Measurements from ENCODE around the gene VPS51. TPM values are rescaled to one million over a fixed set of nuclear protein-coding genes. Genes with fewer than 3 reads are reported as not detected.
"Not testable (repeated sequence)": the region's sequence is repeated elsewhere in the genome, so short reads cannot be mapped to it uniquely, and the experiment has no call there.

The VPS51 gene
- polyA plus RNA-seq, 3 donors: 37.2 to 77.3 (median 39.4) TPM

DNA sequence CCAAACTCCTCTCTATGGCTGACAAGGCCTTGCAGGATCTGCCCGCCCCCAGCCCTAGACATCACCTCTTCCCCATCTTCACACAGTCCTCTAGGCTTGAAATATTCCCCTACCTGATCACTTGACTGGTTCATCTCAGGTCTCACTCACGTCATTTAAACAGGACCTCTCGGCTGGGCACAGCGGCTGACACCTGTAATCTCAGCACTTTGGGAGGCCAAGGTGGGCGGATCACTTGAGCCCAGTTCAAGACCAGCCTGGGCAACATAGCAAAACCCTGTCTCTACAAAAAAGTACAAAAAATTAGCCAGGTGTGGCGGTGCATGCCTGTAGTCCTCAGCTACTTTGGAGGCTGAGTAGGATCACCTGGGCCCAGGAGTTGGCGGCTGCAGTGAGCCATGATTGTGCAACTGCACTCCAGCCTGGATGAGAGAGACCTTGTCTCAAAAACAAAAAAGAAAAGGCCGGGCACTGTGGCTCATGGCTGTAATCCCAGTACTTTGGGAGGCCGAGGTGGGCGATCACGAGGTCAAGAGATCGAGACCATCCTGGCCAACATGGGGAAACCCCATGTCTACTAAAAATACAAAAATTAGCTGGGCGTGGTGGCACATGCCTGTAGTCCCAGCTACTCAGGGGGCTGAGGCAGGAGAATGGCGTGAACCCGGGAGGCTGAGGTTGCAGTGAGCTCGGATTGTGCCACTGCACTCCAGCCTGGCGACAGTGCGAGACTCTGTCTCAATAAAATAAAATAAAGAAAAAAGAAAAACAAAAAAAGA lies 23.1 kb downstream of the VPS51 start:
- peaks cover 38 to 50% of the 10 kb centered on the region in 2 donors for H3K36me3 Mint-ChIP-seq
- H3K4me3 ChIP-seq (replicated peaks in 1 of 3; ENCODE audit: low read depth in 2 of 3, low read length in 3 of 3); H2AFZ ChIP-seq (ENCODE audit: insufficient read depth, low read depth, low read length, poor library complexity, severe bottlenecking); H3K4me3 Mint-ChIP-seq; intact Hi-C loops (cut with micrococcal nuclease); DNase-seq; H3K9me3 ChIP-seq (replicated peaks in 1 of 2; ENCODE audit: control insufficient read depth in 1 of 2, insufficient read depth in 1 of 2, low read length in 2 of 2); H3K27me3 ChIP-seq (ENCODE audit: control insufficient read depth in 2 of 2, insufficient read depth in 2 of 2, low read length in 2 of 2); H3K27me3 Mint-ChIP-seq (ENCODE audit: low read depth in 3 of 3); H3K4me2 ChIP-seq (replicated peaks; ENCODE audit: extremely low read depth, low read length, poor library complexity, severe bottlenecking); H3K9me3 Mint-ChIP-seq; H3K9ac ChIP-seq (ENCODE audit: insufficient read depth, low read length, poor library complexity, severe bottlenecking): not testable (repeated sequence)
- peak overlapping the region; percentile 34 to 99 (median 74) for H3K27ac Mint-ChIP-seq
- H3K27ac ChIP-seq (ENCODE audit: low read depth in 1 of 2, low read length in 2 of 2): peak overlapping the region in 1 of 2 donors; percentile 22
- peaks cover 28% of the 10 kb centered on the region for H3K4me1 Mint-ChIP-seq
- 97% methylated on average over 12 of the region's 18 CpGs for WGBS (ENCODE audit: insufficient coverage)
- H3K4me1 ChIP-seq (ENCODE audit: control insufficient read depth in 1 of 2, insufficient read depth in 2 of 2, low read length in 2 of 2): peaks cover 28 to 46% of the 10 kb centered on the region in 2 donors
- H3K79me2 ChIP-seq (ENCODE audit: insufficient read depth, low read length): peaks cover 61% of the 10 kb centered on the region
- peaks cover 18% of the 10 kb centered on the region for H4K20me1 ChIP-seq (ENCODE audit: insufficient read depth, low read length)
- H3K36me3 ChIP-seq (replicated peaks in 1 of 2; ENCODE audit: control insufficient read depth in 1 of 2, insufficient read depth in 2 of 2, low read length in 2 of 2): peaks cover 29 to 33% of the 10 kb centered on the region in 2 donors

DNA sequence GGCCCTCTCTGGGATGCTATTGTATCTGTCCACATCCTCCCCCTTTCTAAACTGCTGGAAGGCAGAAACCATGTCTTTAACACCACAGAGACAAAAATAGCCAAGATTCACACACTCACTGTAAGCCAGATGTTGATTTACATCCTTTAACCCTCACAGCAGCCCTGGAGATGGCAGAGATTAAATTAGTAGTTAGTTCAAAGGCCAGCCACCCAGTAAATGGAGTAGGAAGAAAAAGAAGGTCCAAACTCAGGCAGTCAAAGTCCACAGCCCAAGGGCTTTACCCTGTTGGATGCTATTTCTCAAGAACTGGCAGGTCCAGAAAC lies 23.6 kb downstream of the VPS51 start:
- Histone ChIP-seq H3K27ac (ENCODE audit: low read depth in 1 of 2, low read length in 2 of 2) (no peak overlapping the region), H3K4me2 (replicated peaks; ENCODE audit: extremely low read depth, low read length, poor library complexity, severe bottlenecking) (no peak overlapping the region), H2AFZ (ENCODE audit: insufficient read depth, low read depth, low read length, poor library complexity, severe bottlenecking) (no peak overlapping the region), H3K4me1 (ENCODE audit: control insufficient read depth in 1 of 2, insufficient read depth in 2 of 2, low read length in 2 of 2) (peaks cover 28 to 46% of the 10 kb centered on the region in 2 donors), H3K9ac (ENCODE audit: insufficient read depth, low read length, poor library complexity, severe bottlenecking) (no peak overlapping the region), H3K9me3 (replicated peaks in 1 of 2; ENCODE audit: control insufficient read depth in 1 of 2, insufficient read depth in 1 of 2, low read length in 2 of 2) (no peaks in the 10 kb centered on the region), H3K79me2 (ENCODE audit: insufficient read depth, low read length) (peaks cover 66% of the 10 kb centered on the region), H4K20me1 (ENCODE audit: insufficient read depth, low read length) (peaks cover 18% of the 10 kb centered on the region), H3K27me3 (ENCODE audit: control insufficient read depth in 2 of 2, insufficient read depth in 2 of 2, low read length in 2 of 2) (no peaks in the 10 kb centered on the region), H3K4me3 (replicated peaks in 1 of 3; ENCODE audit: low read depth in 2 of 3, low read length in 3 of 3) (no peak overlapping the region), H3K36me3 (replicated peaks in 1 of 2; ENCODE audit: control insufficient read depth in 1 of 2, insufficient read depth in 2 of 2, low read length in 2 of 2) (peaks cover 32 to 37% of the 10 kb centered on the region in 2 donors)
- H3K4me3 Mint-ChIP-seq: no peak overlapping the region
- peaks cover 43 to 56% of the 10 kb centered on the region in 2 donors for H3K36me3 Mint-ChIP-seq
- peak overlapping the region in 6 of 7 donors; percentile 10 to 100 (median 77) for H3K27ac Mint-ChIP-seq
- no peak for DNase-seq
- H3K27me3 Mint-ChIP-seq (ENCODE audit: low read depth in 3 of 3): peaks cover 0 to 2% (median 0%) of the 10 kb centered on the region in 3 donors
- intact Hi-C loops (cut with micrococcal nuclease): no loop called here
- TF ChIP-seq, protein P1, sequence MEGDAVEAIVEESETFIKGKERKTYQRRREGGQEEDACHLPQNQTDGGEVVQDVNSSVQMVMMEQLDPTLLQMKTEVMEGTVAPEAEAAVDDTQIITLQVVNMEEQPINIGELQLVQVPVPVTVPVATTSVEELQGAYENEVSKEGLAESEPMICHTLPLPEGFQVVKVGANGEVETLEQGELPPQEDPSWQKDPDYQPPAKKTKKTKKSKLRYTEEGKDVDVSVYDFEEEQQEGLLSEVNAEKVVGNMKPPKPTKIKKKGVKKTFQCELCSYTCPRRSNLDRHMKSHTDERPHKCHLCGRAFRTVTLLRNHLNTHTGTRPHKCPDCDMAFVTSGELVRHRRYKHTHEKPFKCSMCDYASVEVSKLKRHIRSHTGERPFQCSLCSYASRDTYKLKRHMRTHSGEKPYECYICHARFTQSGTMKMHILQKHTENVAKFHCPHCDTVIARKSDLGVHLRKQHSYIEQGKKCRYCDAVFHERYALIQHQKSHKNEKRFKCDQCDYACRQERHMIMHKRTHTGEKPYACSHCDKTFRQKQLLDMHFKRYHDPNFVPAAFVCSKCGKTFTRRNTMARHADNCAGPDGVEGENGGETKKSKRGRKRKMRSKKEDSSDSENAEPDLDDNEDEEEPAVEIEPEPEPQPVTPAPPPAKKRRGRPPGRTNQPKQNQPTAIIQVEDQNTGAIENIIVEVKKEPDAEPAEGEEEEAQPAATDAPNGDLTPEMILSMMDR (IDR thresholded peaks at IDR 0.05): no peak
- H3K9me3 Mint-ChIP-seq: peaks cover 0 to 2% (median 0%) of the 10 kb centered on the region in 7 donors
- H3K4me1 Mint-ChIP-seq: peaks cover 28% of the 10 kb centered on the region
